HK-2 (cell line): Measurements from ENCODE around the gene CAP1.
A peak's percentile ranks its signal among the peaks of the same experiment; 100 is the strongest.
"Not testable (repeated sequence)": the region's sequence is repeated elsewhere in the genome, so short reads cannot be mapped to it uniquely, and the experiment has no call there.

Experiments used
- DNase-seq: peaks from one replicate; pipeline ENCODE4 v3.0.0-alpha.2; 2018; ENCODE audit not compliant: unreplicated experiment

Gene CAP1

DNA sequence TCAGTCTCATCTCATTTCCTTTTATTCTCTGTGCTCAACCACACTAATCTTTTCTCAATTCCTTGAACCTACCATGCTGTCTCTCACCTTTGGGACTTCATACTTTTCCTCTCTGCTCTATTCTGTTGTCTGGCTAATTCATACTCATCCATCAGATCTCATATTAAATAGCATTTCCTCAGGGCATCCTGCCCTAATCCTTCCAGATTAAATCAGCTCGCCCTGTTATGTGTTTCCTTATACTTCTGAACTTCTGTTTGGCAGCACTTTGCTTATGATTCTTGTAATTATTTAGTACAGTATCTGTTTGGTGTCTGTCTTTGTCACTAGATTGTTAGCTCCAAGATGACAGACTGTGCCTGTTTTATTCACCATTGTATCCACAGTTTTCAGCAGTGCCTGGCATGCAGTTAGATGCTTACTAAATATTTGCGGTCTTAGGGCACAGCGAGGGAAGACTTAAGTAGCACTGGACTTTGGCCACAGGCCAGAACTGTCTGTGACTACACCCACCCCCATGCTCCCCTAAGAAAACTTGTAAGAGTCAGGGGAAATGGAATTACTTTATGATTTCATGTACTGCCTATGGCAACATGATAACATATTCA is 9.9 kb upstream of the CAP1 start:
- DNase-seq, result no peak

DNA sequence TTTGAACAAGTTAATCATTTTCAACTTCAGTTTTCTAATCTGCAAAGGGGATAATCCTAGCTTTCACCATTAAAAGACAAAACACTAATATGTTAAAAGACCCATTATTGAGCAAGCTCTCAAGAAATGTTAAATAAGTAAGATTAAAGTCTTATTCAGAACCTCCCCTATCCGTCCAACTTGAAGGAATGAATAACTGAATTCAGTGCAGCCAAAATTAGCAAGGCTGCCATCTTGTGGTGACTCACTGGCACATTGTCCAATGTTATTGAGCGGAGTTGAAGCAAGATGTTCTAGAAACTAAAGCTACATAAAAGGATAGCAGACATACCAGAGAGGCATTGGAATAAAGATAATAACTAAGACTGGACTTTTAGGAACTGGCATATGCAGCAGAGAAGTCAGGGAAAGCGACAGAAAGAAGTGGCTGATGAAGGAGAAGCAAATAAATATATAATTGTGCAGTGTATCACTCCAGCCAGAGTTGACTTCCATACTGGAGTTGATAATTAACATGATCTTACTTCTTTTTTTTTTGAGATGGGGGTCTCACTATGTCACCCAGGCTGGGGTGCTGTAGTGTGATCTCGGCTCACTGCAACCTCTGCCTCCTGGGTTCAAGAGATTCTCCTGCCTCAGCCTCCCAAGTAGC is 8.2 kb upstream of the CAP1 start:
- no peak for DNase-seq

DNA sequence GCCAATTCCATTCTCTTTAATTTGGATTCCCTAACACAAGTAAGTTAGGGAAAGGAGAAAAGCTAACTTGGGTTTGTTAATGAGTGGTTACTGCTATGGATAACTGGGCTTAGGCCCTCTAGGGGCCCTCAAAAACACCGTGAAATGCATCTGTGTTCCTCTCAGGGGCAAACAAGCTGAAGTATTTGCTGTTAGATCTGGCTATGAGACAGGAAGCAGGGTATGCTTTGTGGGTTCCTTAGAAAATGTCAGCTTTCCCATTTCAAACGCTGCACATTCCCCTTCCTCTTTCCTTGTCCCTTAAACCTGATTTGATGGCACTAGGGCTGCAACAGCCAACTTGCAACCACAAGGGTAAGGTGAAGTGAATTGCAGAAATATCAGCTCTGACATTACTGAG is 5.7 kb upstream of the CAP1 start:
- DNase-seq, result no peak

DNA sequence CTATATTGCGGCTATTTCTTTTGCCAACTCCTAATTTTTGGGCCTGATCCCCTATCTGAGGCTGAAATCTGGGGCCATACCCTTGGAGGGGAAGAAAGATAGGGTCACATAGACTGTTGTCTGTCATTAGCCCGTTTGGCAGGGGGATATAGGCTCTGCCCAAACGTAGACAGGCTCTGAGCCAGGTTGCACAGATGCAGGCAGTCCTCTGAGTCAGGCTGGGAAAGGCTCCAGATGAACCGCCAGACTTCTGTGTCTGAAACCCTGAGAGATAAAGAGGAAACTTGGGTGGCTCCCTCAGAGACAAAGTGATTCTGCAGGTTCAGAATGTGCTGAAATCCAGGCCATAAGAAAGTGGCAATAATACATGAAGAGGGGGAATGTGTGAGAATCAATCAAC is 4.0 kb upstream of the CAP1 start:
- DNase-seq, result no peak

DNA sequence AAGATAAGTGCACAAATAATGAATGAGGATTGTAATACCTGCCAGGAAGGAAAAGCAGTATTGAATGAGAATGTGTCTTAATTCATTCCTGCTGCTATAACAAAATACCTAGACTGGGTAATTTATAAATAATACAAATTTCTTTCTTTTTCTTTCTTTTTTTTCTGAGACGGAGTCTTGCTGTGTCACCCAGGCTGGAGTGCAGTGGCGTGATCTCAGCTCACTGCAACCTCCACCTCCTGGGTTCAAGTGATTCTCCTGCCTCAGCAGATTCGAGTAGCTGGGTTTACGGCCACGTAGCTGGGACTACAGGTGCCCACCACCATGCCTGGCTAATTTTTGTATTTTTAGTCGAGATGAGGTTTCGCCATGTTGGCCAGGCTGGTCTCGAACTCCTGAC is 3.3 kb upstream of the CAP1 start:
- not testable (repeated sequence) for DNase-seq

DNA sequence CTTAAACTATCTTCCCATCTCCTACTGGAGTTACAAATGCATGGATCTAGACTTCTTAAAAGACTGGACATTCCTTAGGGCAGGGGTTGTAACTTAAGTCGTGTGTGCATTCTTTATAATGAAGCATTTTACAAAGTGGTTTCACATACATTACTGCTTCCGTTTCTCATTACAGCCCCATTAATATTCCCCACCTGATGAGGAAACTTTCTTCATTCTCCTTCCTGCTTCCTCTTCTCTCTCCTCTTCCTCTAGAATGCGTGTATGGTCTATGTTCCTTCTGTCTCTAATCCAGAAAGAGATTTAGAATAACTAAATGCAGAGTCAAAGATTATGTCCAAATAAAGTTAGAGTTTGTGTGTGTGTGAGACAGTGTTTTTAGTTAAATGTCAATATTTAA is 1.8 kb upstream of the CAP1 start:
- no peak for DNase-seq

DNA sequence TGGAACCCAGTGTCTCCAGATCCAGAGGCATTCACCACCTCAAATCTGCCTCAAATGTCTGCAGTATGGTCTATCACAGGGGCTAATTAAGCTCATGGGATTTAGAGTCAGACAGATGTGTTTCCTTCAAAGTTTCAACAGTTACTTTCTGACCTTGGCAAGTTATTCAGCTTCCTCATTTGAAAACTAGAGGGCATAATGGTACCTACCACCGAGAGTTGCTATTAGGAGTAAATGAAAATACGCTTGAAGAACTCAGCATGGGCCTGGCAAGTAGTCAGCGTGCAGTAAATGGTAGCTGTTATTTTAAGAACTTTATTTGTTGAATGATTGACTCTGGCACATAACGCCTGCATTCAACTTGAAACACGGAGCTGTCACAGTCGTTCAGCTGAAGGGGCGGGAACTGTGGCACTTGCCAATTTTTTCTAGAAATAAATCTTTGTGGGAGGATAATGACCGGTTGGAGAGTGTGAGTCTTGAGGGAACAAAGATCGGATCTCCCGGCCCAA is 1.2 kb upstream of the CAP1 start:
- peak; percentile 11 for DNase-seq

DNA sequence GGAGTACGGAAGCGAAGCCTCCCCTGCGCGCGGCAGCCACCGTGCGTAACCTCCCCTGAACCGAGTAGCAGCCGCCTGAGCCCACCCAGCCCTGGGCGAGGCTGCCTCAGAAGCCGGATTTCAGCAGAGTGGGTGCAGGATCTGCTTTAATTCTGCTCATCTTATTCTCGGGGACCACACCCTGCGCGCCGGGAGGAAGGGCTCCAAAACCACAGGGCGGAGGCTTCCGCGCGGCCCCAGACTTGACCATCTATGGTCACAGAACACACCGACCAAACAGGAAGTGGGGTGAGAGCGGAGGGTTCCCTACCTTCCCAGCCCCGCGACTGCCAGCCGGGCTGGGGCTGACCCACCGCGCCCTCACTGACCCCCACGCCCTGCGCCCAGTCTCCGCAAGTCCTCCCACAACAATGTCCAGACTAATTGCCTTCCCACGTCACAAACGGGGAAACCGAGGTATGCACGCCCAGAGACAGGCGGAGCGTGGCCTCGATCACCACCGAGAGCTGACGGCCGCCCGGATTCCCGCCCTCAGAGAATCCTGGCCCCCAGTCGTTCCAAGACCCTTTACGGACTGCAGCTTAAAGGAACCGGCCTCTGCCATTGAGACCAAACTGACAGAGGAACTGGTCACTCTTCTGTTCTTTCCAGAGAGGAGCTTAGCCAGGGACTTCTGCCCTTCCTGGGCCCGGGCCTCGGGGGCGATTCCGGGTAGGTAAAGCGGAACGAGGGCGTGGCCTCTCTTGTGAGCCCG is 595 bp upstream of the CAP1 start:
- peak; percentile 92 for DNase-seq

DNA sequence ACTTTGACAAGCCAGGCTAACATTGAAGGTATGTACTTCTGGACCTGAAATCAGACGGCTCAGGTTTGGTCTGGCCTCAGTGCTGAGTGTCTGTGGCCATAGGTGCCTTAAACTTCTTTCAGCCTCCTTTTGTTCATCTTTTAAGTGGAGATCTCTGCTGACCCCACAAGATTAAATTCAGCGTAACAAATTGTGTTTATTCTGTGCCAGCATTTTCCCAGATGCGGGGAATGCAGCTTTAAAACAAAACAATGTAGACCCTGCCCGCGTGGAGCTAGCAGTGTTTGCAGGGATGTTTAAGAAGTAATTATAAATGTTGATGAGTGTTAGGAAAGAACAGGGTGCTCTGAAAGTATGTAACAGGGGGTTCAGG is 923 bp downstream of the CAP1 start:
- DNase-seq, result no peak

DNA sequence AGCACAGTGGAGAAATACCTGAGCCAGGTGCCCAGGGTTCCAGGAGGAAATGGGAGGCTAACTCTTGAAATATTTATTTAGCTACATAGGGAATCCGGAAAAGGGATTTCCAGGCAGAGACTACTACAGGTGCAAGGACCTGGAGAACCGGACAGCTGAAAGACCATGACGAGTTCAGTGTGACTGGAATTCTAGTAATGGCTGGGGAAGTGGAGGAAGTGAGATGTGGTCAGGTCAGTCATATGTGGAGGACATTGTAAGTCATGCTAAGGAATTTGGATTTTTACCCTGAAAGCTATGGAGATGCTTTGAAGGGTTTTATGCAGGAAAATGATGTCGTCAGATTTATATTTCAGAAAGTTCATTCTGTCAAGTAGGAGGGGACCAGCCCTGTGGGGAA is 1.8 kb downstream of the CAP1 start:
- peak; percentile 26 for DNase-seq

DNA sequence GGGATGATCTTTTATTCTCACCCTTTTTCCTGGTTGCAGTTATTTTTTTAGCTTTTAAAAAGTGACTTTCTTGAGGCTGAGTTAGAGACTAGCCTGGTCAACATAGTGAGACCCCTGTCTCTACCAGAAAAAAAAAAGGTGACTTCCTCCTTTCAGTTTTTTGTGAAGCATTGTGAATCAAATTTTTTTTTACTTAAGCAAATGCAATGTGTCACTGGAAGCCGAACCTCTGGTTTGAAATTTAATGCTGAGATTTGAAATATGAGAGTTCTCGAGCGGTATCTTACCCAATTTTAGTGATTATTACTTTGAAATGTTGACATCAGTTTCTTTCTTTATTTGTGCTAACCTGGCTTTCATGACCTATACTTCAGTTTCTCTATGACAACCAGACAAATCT is 3.6 kb downstream of the CAP1 start:
- DNase-seq, result no peak

DNA sequence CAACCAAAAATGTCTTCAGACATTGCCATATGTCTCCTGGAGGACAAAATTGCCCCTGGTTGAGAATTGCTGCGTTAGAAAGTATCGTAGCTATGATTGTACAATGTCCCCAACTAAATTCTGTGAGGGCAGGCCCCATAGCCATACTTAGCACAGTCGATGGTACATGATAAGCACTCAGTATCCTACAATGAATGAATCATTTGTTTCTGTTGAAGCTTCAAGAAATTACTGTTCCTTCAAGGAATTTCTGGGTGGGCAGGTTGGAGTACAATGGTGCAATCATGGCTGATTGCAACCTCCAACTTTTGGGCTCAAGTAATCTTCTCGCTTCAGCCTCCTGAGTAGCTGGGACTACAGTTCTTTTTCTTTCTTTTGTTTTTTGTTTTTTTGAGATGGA is 4.7 kb downstream of the CAP1 start:
- DNase-seq, result no peak

DNA sequence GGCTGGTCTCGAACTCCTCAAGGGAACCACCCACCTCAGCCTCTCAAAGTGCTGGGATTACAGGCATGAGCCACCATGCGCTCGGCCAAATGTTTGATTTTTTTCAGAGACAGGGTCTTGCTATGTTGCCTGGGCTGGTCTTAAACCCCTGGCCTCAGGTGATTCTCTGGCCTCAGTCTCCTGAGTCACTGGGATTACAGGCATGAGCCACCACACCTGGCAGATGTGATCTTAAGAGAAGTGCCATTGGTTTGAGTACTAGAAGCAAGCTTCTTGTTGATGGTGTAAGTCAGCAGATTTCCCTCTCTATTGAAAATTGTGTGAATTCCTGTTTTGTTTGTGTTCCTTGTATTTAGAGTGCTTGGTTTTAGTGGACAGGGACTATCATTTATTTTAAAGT is 5.2 kb downstream of the CAP1 start:
- DNase-seq, result no peak

DNA sequence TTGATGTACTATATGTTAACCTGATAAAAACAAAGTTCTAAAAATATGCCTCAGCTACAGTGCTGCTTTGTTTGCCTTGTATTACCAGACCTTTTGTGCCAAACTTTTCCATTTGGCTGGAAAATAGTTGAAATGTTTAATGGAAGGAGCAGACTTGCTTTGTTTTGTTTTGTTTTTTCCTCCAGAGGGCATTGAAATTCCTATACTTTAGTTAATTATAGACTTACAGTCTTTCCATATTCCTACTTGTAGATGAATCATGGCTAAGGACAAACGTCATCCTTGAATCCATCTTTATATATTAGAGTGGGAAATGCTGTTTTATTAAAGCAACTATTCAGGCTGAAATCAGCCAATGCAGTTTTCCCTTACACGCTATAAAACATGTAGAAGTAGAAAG is 6.7 kb downstream of the CAP1 start:
- no peak for DNase-seq

DNA sequence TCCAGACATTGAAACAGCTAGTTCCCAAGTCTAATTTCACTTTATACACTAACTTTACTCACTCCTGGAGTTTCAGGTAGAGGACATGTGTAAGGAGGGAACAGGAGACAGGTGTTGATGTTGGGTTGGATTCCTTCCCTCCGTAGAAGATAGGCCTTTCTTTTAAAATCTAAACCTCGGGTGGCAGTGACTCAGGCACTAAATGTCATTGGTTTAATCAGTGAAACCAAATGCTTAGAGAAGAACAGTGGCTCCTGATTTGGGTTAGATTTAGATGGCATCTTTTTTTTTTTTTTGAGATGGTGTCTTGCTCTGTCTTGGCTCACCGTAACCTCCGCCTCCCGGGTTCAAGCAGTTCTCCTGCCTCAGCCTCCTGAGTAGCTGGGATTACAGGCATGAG is 7.2 kb downstream of the CAP1 start:
- DNase-seq, result no peak

DNA sequence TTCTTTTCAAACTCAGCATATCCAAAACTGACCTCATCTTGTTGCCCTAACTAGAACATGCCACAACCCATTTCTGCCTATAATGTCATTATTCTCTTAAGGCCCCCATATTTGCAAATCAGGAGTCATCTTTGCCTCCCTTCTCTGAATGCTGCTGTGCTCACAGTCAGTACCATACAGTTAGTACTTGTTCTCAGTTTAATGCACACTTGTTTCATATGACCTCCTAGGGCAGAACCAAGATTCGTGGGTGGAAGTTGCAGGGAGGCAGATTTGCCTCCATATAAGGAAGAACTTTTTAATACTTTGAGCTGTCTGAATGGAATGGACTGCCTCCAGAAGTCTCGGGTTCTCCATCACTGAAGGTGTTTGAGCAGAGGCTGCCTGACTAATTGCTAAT is 9.2 kb downstream of the CAP1 start:
- DNase-seq, result no peak

DNA sequence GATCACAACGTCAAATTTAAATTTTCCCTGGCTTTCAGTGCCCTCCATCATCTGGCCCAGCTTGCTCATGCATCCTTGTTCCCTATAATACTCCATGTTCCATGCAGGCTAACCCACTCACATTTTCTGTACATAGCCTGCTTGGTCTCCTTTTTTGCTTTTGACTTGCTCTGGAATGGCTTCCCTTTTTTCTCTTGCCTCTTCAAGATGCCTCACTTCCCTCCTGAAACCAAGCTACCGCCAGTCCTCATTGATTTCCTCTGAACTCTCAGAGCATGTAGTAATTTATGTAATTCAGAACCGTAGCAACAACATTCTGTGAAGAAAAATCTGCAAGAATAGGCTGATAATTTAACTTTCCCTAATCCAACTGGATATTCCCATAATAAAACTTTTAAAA is 10.3 kb downstream of the CAP1 start:
- DNase-seq, result no peak

DNA sequence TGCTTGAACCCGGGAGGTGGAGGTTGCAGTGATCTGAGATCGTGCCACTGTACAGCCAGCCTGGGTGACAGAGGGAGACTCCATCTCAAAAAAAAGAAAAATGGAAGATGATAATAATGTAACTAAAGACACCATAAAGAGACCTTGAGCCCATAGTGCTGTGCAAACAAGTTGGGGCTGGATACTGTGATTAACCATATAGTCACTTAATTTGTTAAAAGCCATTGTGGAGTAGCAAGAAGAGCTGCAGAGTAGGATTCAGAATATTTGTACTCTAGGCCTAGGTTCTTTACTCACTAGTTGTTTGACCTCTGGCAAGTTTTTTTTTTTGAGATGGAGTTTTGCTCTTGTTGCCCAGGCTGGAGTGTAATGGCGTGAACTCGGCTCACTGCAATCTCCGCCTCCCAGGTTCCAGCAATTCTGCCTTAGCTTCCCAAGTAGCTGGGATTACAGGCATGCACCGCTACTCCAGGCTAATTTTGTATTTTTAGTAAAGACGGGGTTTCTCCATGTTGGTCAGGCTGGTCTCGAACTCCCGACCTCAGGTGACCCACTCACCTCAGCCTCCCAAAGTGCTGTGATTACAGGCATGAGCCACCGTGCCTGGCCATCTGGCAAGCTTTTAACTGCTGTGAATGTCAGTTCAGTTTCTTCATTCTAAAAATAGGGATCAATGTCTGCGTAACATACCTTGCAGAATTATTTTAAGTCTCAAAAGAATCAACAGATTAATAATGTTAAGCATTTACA is 12.8 kb downstream of the CAP1 start:
- no peak for DNase-seq

DNA sequence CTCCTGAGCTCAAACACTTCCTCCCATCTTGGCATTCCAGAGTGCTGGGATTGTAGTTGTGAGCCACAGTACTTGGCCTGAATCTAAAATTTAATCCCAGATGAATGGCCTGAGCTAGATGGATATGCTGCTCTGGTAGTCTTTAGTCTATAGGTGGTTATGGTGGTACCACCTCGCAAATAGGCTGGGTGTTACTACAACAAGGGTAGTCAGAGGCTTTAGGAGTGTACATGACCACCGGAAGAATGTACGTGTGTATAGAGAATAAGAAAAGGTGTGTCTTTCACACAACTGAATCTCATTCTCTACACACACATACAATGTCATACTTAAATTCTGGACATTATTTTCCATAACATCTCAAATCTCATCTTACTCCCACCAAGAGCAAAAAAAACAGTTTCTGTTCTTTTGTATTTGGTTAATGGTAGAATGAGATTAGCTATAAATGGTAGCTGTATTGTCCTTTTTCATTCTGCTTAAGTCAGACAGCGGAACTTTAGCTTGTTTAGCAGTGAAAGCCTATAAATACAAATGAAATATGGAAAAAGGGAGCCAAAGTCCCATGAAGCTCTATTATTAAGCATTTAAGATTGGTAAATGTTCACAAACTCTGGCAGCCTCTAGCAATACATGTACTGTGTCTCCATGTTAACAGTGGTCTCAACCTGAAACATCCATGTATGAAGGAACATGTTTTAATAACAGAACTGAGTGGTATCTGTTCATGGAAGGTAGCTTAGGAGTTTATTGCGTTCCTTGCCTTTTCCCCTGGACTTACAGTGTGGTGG is 16.2 kb downstream of the CAP1 start:
- DNase-seq, result no peak

DNA sequence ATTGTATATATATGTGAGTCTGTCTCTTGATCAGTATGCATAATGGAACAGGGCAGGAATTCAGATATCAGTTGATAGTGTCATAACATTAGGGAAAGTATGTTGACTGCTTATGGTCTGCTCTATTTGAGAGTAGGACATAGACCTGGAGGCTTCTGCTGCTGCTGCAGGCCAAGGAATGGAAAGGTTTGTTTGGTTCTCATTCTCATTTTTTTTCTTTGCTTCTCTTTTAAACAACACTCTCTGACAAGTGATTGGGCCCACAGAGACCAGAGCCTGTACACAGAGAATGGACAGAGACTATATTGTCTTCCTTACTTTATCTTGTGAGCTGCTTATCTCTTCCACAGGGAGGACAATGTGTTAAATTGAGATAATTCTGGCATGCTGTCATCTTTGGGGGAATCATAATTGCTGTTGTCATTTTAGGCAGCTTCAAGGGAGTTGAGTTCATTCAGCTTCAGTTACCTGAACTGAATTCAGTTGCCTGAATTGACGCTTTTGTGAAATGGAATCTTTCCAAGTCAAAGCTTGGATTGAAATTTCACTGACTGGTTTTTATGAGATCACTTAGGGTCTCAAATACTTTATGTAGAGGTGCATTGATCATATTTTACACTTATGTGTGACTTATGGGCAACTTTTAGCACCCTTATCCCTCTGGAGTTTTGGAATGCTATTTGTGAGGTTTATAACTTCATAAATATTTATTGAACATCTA is 16.9 kb downstream of the CAP1 start:
- DNase-seq, result no peak

DNA sequence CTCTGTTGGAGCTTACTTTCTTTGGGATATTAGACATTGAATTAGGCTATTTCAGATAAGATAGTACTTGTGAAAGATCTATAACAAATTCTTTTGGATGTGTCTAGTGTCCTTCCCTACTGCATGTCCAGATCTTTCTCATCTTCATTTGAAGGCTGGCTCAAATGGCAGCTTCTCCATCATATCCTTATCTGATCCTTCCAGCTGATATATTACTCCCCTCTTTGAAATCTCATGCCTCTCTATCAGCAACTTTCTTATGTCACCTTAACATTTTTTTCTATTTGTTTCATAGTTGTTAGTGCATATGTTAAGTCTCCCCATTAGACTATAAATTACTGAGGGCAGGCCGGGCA is 17.5 kb downstream of the CAP1 start:
- DNase-seq, result no peak
